Suprapubic skin (tissue), 3 donors: Measurements from ENCODE around the gene DCP1B.

Experiments used
- POLR2A ChIP-seq, 2 donors: fragments of 450-650 bp; IDR thresholded peaks; one replicate each; pipeline ENCODE4 v1.6.1; 2017; ENCODE audit warnings: antibody characterized with exemption in 2 of 2, mild to moderate bottlenecking in 2 of 2, moderate library complexity in 2 of 2
- TF ChIP-seq, protein P1 (sequence below), 2 donors: fragments of 200-600 bp in 1 of 2; fragments of 450-650 bp in 1 of 2; sonication (generic) in 1 of 2; IDR thresholded peaks; one replicate each; pipeline ENCODE4 v1.5.1; 2016 to 2019; ENCODE audit warnings: antibody characterized with exemption in 2 of 2, mild to moderate bottlenecking in 1 of 2, moderate library complexity in 1 of 2

DNA sequence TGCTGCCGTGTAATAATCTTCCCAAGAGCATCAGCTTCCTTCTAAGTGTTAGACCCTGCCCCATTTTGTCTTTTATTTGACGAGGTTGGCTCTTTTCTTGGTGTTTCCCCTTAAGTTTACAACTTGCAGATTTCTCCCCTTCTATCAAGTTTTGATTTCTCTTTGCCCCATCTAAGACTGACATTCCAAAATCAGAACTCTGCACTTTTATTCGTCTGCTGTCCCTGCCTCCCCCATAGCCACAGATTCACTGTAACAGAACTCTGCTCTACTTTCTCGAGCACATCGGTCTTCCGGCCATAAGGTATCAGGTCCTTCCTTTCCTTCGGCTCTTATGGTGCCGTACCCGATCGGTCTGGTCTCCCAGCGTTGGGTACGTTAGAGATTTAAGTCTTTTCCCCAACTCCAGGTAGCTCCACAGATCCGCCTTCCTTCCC lies 563 bp downstream of the DCP1B start:
- no peak for TF ChIP-seq POLR2A (IDR thresholded peaks at IDR 0.05)
- TF ChIP-seq, protein P1, sequence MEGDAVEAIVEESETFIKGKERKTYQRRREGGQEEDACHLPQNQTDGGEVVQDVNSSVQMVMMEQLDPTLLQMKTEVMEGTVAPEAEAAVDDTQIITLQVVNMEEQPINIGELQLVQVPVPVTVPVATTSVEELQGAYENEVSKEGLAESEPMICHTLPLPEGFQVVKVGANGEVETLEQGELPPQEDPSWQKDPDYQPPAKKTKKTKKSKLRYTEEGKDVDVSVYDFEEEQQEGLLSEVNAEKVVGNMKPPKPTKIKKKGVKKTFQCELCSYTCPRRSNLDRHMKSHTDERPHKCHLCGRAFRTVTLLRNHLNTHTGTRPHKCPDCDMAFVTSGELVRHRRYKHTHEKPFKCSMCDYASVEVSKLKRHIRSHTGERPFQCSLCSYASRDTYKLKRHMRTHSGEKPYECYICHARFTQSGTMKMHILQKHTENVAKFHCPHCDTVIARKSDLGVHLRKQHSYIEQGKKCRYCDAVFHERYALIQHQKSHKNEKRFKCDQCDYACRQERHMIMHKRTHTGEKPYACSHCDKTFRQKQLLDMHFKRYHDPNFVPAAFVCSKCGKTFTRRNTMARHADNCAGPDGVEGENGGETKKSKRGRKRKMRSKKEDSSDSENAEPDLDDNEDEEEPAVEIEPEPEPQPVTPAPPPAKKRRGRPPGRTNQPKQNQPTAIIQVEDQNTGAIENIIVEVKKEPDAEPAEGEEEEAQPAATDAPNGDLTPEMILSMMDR (IDR thresholded peaks at IDR 0.05): no peak
